PC-3 (cell line): ENCODE results near the gene STARD5.

Experiments used
- EZH2 ChIP-seq: fragments of 300-600 bp; sonication (generic); IDR thresholded peaks from one replicate; pipeline ENCODE4 v1.6.1; 2017; ENCODE audit warnings: antibody characterized with exemption, mild to moderate bottlenecking, low read length; ENCODE audit not compliant: unreplicated experiment
- TF ChIP-seq, protein P1 (sequence below): fragments of 300-600 bp; sonication (generic); conservative IDR thresholded peaks from 2 replicates; pipeline ENCODE4 v1.5.1; 2017; ENCODE audit warnings: antibody characterized with exemption, low read depth, mild to moderate bottlenecking, low read length

- TF ChIP-seq, protein P1, sequence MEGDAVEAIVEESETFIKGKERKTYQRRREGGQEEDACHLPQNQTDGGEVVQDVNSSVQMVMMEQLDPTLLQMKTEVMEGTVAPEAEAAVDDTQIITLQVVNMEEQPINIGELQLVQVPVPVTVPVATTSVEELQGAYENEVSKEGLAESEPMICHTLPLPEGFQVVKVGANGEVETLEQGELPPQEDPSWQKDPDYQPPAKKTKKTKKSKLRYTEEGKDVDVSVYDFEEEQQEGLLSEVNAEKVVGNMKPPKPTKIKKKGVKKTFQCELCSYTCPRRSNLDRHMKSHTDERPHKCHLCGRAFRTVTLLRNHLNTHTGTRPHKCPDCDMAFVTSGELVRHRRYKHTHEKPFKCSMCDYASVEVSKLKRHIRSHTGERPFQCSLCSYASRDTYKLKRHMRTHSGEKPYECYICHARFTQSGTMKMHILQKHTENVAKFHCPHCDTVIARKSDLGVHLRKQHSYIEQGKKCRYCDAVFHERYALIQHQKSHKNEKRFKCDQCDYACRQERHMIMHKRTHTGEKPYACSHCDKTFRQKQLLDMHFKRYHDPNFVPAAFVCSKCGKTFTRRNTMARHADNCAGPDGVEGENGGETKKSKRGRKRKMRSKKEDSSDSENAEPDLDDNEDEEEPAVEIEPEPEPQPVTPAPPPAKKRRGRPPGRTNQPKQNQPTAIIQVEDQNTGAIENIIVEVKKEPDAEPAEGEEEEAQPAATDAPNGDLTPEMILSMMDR: no peak
- TF ChIP-seq EZH2: no peak
These were observed 50.1 kb downstream of the STARD5 start for GRCh38 chr15:81273855-81274254.
